GM19193 (cell line): ENCODE results near the gene PLEKHH3.

Experiments used
- POLR2A ChIP-seq: IDR thresholded peaks from 4 replicates; pipeline ENCODE4 v1.6.1; 2011; ENCODE audit not compliant: insufficient read depth, insufficient read length; ENCODE audit errors: extremely low read depth

Gene PLEKHH3

GRCh38 chr17:42678951-42679491 lies 2.2 kb upstream of the PLEKHH3 start:
- no peak for TF ChIP-seq POLR2A

DNA sequence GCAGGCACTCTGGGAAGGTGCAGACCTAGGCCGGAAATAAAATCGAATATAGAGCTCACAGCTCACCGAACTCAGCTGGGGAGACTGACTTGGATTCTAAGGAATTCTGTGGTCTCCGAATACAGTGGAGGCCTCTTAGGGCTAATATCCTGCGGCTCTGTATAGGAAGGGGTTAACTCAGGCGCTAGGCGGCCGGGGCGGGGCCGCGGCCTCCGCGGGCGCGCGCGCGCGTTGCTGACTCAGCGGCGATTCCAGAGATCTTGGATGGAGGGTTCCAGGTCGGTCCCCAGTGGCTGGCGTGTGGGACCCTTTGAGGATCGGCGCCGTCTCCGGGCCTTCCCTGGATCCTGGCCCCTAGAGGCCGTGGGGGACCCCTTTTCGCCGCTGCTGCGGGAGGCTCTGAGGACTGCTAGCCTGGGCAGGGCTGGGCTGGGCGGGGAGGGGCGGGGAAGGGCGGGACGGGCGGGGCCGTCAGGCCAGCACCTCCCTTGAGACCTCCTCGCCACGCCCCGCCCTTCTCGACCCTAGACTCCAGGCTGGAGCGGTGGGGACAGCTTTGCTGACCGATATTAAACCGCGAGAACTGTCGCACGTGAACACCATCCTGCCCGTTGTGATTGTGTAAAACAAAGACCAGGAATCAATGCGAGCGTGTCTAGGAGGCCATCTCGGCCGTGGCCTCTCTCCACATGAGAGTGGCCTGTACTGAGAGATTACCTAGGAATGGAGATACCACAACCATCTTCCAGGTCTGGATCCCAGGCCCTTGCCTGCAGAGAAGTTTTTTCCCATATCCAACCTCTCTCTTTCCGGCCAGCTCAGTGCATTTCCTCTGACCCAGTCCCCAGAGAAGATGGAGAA lies 1.4 kb upstream of the PLEKHH3 start:
- peak; percentile 59 for TF ChIP-seq POLR2A

DNA sequence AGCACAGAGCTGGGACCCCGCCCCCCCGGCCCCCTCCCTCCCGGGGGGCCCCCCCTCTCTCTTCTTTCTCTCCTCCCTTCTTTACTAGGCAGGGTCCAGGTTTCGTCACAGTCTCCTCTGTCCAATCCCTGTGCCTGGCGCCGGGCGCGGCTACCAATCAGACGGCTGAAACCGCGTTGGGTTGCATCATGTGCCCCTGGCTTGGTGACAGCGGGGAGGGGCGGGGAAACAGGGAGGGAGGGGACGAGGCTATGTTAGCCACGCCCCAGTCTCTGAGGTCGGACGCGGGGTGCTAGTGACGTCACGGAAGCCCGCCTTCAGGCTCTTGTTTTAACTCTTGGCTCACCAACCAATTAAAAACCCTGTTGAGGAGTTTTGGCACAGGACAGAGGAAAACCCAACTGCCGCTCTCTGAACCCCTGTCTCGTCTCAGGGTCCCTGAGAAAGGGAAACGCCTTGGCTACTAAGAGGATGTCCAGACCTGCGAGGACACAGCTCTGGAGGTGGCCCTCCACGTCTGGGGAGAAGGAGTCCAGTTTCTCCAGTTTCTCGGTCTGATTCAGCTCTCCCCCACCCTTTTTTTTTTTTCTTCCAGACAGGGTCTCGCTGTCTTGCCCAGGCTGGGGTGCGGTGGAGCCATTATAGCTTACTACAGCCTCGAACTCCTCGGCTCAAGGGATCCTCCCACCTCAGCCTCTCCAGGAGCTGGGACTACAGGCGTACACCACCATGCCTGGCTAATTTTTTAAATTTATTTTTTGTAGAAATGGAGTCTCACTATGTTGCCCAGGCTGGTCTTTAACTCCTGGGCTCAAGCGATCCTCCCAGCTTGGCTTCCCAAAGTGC lies 441 bp upstream of the PLEKHH3 start:
- no peak for TF ChIP-seq POLR2A

GRCh38 chr17:42675965-42676423 lies 800 bp downstream of the PLEKHH3 start:
- TF ChIP-seq POLR2A = no peak

DNA sequence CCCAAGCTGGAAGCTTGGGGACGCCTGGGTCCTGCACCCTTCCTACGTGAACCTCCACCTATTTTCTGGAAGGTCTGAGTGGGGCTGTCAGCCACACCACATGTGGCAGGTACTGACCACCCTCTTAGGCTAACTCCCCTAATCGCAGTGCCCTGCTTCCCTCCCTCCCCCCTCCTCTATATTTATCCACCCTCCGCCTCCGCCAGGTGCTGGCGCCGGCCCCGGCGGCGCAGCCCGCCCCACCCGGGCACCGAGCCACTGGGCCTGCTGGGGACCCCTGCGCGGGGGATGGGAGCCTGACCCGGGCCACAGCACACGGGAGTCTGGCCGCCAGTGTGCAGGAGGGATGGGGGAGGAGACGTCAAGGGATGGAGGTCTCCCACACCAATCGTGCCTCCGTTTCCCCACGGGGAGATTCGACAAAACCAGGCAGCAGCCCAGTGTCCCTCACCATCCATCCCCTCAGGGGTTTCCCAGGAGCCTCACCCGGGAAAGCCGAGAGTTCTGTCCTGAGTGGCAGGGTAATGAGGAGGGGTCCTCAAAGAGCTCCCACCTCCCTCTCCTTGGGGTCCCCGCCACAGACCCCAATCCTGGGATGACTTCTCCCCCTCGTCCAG lies 1.3 kb downstream of the PLEKHH3 start:
- no peak for TF ChIP-seq POLR2A

GRCh38 chr17:42674755-42675347 lies 1.9 kb downstream of the PLEKHH3 start:
- no peak for TF ChIP-seq POLR2A

DNA sequence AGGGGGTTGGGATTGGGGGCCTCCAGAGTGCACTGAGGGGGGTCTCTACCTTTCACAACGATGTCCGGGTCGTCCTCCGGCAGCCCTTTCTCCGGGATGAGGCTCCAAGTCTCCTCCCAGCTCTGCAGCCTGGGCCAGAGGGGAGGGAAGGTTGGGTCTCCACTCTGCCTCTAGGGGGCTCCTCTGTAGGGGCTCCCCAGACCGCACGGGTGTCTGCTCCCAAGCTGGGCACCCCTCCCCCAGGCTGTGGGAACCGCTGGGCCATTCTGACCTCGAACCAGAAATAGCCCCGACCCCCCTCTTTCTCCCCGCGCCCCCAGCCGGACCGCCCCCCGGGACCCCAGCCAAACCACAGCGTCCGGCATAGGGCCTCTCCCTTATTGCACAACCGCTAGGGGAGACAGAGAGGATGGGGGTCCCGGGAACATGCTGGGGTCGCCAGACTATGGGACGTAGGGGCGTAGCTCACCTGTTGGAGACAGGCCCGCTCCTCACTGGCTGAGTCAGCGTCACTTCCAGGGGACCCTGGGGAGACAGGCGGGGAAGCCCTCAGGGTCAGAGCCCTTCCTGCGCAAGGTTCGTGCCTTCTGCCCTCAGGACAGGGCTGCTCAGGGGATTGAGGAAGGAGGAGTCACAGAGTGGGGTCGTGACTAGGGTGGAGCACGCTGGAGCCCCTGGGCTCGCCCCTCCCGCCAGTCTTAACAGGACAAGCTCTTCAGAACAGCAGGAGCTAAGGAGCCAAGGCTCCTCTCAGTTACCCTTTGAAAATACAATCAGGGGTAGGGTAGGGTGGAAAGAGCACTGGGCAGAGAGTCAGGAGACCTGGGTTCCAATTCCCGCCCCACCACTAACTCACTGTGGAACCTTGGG lies 2.7 kb downstream of the PLEKHH3 start:
- no peak for TF ChIP-seq POLR2A

DNA sequence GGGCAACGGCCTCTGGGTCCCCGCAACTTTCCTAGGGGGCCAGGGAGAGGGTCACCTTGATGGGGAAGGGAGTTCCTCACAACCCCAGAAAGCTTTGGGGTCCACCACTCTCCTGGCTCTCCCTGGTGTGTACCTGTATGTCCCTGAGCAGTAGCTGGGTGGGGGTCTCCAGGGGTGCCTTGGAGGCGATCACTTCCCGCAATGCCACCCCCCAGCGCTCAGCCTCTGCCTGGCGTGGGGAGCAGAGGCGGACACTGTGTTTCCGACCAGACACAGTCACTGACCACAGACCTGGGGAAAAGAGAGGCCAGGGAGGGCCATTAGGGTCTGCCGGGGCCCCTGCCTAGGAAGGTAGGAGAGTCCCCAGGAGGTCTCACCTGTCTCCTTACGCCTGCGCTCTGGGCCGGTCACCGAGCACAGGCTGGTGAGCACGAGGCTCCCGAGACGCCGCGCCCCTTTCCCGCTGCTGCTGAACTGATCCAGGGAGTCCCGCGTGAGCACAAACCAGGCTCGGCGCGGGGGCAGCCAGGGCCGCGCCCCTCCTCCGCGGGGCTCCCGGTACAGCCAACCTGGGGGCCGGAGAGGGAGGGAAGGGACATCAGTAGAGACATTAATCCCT lies 3.4 kb downstream of the PLEKHH3 start:
- no peak for TF ChIP-seq POLR2A

DNA sequence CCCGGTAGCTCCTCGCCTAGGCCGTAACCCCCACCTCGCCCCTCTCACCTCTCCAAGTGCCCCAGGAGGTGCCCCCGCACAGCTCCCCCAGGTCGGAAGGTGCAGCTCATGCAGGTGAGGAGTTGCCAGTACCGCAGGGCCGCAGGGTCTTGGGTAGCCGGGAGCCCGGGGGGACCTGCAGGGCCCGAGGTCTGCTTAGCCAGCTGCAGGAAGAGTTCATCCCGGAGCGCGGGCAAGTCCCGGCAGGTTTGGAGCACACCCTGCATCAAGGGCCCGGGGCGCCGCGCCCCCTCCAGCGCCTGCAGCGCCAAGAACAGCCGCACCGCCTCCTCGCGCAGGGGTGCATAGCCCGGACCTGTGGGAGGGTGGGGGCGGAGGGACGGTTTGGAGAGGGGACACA lies 4.8 kb downstream of the PLEKHH3 start:
- no peak for TF ChIP-seq POLR2A

- TF ChIP-seq POLR2A = no peak
Observed at GRCh38 chr17:42670789-42671657, 5.8 kb downstream of the PLEKHH3 start.

DNA sequence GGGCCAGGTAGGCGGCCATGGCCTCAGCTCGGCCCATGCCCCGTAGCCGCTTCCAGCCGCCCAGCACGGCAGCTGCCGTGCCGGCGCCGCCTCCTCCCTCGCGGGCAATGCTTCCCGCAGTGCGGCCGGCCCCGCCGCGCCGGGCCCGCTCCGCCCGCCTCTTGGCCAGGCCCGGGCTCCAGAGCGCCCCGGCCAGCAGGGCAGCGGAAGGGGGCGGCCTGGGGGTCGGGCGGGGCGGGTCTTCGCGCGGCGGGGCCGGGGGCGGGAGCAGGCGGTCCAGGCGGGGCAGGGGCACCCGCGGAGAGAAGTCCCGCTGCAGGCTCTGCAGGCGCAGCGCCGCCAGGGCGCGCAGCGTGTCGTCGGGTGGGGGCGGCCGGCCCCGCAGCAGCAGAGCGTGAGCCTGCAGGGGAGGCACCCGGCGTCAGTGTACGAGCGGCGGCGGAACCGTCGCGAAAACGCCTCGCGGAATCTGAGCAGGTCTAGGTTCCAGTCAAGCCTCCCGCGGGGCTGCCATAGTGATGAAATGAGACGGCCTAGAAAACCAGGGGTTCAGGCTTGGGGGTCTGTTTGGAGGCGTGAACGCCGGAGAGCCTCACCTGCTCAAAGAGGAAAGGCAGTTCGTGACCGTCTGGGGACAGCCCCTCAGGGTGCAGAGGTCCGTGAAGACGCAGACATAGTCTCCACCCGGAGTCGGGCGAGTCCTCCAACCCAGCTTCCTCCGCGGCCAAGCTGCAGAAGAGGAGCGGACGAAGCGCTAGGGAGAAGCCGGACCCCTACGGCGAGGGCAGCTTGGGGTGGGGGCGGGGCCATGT lies 6.6 kb downstream of the PLEKHH3 start:
- peak; percentile 15 for TF ChIP-seq POLR2A

GRCh38 chr17:42669705-42669976 lies 7.2 kb downstream of the PLEKHH3 start:
- TF ChIP-seq POLR2A = no peak
